ENCODE results near the gene DMD.

Gene DMD

GRCh38 chrX:31138124-31138523 lies 2073.2 kb downstream of the DMD start:
- TF ChIP-seq CTCF (conservative IDR thresholded peaks at IDR 0.05), result no peak
- no peak overlapping the region for H3K27ac ChIP-seq

GRCh38 chrX:31136144-31136611 lies 2075.2 kb downstream of the DMD start:
- no peak for TF ChIP-seq CTCF (conservative IDR thresholded peaks at IDR 0.05)
- H3K27ac ChIP-seq, result no peak overlapping the region

GRCh38 chrX:31132821-31133241 lies 2078.5 kb downstream of the DMD start:
- H3K27ac ChIP-seq, result no peak overlapping the region
- no peak for TF ChIP-seq CTCF (conservative IDR thresholded peaks at IDR 0.05)

GRCh38 chrX:31130457-31131220 lies 2080.7 kb downstream of the DMD start:
- no peak overlapping the region for H3K27ac ChIP-seq
- TF ChIP-seq CTCF (conservative IDR thresholded peaks at IDR 0.05), result no peak

- no peak for TF ChIP-seq CTCF (conservative IDR thresholded peaks at IDR 0.05)
- H3K27ac ChIP-seq, result no peak overlapping the region
These were observed 2082.5 kb downstream of the DMD start for GRCh38 chrX:31128855-31129254.

- no peak overlapping the region for H3K27ac ChIP-seq
- no peak for TF ChIP-seq CTCF (conservative IDR thresholded peaks at IDR 0.05)
These were observed 2083.6 kb downstream of the DMD start for GRCh38 chrX:31127716-31128115.

GRCh38 chrX:31126205-31126604 lies 2085.1 kb downstream of the DMD start:
- no peak for TF ChIP-seq CTCF (conservative IDR thresholded peaks at IDR 0.05)

More at GRCh38 chrX:31126205-31126604, 2085.1 kb downstream of the DMD start:
- H3K27ac ChIP-seq, result no peak overlapping the region

Measured in VCaP (cell line).